CD14-positive monocyte (primary cell): Measurements from ENCODE around the gene ESF1. TPM values are rescaled to one million over a fixed set of nuclear protein-coding genes. Genes with fewer than 3 reads are reported as not detected.

Experiments used
- DNase-seq, 3 donors: peaks; one replicate each; pipeline ENCODE4 v3.0.0-alpha.2; 2011 to 2022
- H2AFZ ChIP-seq: 2 replicates; pipeline ENCODE4 v1.6.0; 2012; ENCODE audit warnings: mild to moderate bottlenecking, low read depth, low read length, inconsistent platforms; ENCODE audit not compliant: insufficient read depth, poor library complexity, severe bottlenecking
- H3K27ac ChIP-seq, 2 donors: 1 replicate in 1 of 2; 2 replicates in 1 of 2; pipeline ENCODE4 v1.5.1; 2012 to 2013; ENCODE audit warnings: low read length in 2 of 2, control low read depth in 1 of 2, inconsistent platforms in 1 of 2, low read depth in 1 of 2, mild to moderate bottlenecking in 1 of 2
- H3K27me3 ChIP-seq, 2 donors: one replicate each; pipeline versions ENCODE4 v1.6.0 to v1.6.1; 2011 to 2013; ENCODE audit warnings: low read length in 2 of 2; ENCODE audit not compliant: control insufficient read depth in 2 of 2, insufficient read depth in 2 of 2
- H3K36me3 ChIP-seq, 2 donors: replicated peaks in 1 of 2; 1 replicate in 1 of 2; 2 replicates in 1 of 2; pipeline versions ENCODE4 v1.5.1 to v1.6.1; 2012 to 2013; ENCODE audit warnings: low read length in 2 of 2, control low read depth in 1 of 2, inconsistent platforms in 1 of 2, mild to moderate bottlenecking in 1 of 2; ENCODE audit not compliant: insufficient read depth in 2 of 2, control insufficient read depth in 1 of 2
- H3K4me1 ChIP-seq, 2 donors: 1 replicate in 1 of 2; 2 replicates in 1 of 2; pipeline versions ENCODE4 v1.5.1 to v1.6.1; 2012 to 2013; ENCODE audit warnings: low read length in 2 of 2, control low read depth in 1 of 2, inconsistent platforms in 1 of 2, mild to moderate bottlenecking in 1 of 2, moderate library complexity in 1 of 2; ENCODE audit not compliant: insufficient read depth in 2 of 2, control insufficient read depth in 1 of 2
- H3K4me2 ChIP-seq: replicated peaks from 2 replicates; pipeline ENCODE3; 2012; ENCODE audit warnings: low read length, moderate library complexity, mild to moderate bottlenecking; ENCODE audit not compliant: poor library complexity, severe bottlenecking; ENCODE audit errors: extremely low read depth
- H3K4me3 ChIP-seq, 3 experiments: fragments of 200-600 bp in 1 of 3; sonication (generic) in 1 of 3; replicated peaks in 1 of 3; 1 replicate in 2 of 3; 2 replicates in 1 of 3; pipeline ENCODE4 v1.5.1; 2011 to 2013; ENCODE audit warnings: low read length in 3 of 3, mild to moderate bottlenecking in 3 of 3, control low read depth in 2 of 3, low read depth in 2 of 3, inconsistent platforms in 1 of 3, moderate library complexity in 1 of 3
- H3K79me2 ChIP-seq: 2 replicates; pipeline ENCODE4 v1.6.0; 2012; ENCODE audit warnings: mild to moderate bottlenecking, control low read depth, inconsistent platforms, low read length, moderate library complexity; ENCODE audit not compliant: insufficient read depth
- H3K9ac ChIP-seq: 2 replicates; pipeline ENCODE4 v1.6.0; 2017; ENCODE audit warnings: low read length, mild to moderate bottlenecking; ENCODE audit not compliant: insufficient read depth, poor library complexity, severe bottlenecking
- H3K9me3 ChIP-seq, 2 donors: replicated peaks in 1 of 2; 1 replicate in 1 of 2; 2 replicates in 1 of 2; pipeline versions ENCODE4 v1.5.1 to v1.6.1; 2012 to 2013; ENCODE audit warnings: low read length in 2 of 2, control low read depth in 1 of 2; ENCODE audit not compliant: control insufficient read depth in 1 of 2, insufficient read depth in 1 of 2
- H4K20me1 ChIP-seq: 2 replicates; pipeline ENCODE4 v1.6.0; 2012; ENCODE audit warnings: mild to moderate bottlenecking, low read length, control low read depth, moderate library complexity; ENCODE audit not compliant: insufficient read depth
- H3K27ac Mint-ChIP-seq, 7 donors: one replicate each; pipeline ENCODE4 v1.8.0; 2020; ENCODE audit warnings: mild to moderate bottlenecking in 7 of 7, mixed read lengths in 7 of 7, moderate library complexity in 6 of 7, inconsistent platforms in 2 of 7
- H3K27me3 Mint-ChIP-seq, 3 donors: one replicate each; pipeline ENCODE4 v1.8.0; 2021 to 2022; ENCODE audit warnings: low read depth in 3 of 3, mild to moderate bottlenecking in 3 of 3, mixed read lengths in 3 of 3, moderate library complexity in 3 of 3, inconsistent platforms in 1 of 3
- H3K36me3 Mint-ChIP-seq, 2 donors: one replicate each; pipeline ENCODE4 v1.8.0; 2020; ENCODE audit warnings: mixed read lengths in 2 of 2, inconsistent platforms in 1 of 2, mild to moderate bottlenecking in 1 of 2
- H3K4me1 Mint-ChIP-seq: one replicate; pipeline ENCODE4 v1.8.0; 2020; ENCODE audit warnings: mild to moderate bottlenecking, mixed read lengths
- H3K4me3 Mint-ChIP-seq, 2 donors: one replicate each; pipeline ENCODE4 v1.8.0; 2020; ENCODE audit warnings: mild to moderate bottlenecking in 2 of 2, mixed read lengths in 2 of 2, moderate library complexity in 1 of 2
- H3K9me3 Mint-ChIP-seq, 7 donors: one replicate each; pipeline ENCODE4 v1.8.0; 2020 to 2022; ENCODE audit warnings: mixed read lengths in 7 of 7, mild to moderate bottlenecking in 6 of 7, moderate library complexity in 6 of 7, inconsistent platforms in 2 of 7
- CTCF ChIP-seq: fragments of 200-600 bp; IDR thresholded peaks from one replicate; pipeline ENCODE4 v1.8.0; 2022; ENCODE audit warnings: antibody characterized with exemption, mild to moderate bottlenecking
- WGBS: methylation state at CpG from one replicate; pipeline ENCODE4 v1.1.5; 2013; ENCODE audit warnings: missing lambda C conversion rate; ENCODE audit not compliant: insufficient coverage; 5-methylcytosine and 5-hydroxymethylcytosine counted together
- intact Hi-C, 2 donors: fragments of 100-400 bp; cut with micrococcal nuclease; formaldehyde crosslinking; loops; one replicate each; pipeline versions ENCODE4 v1.15.0 to v1.15.1; 2023
- polyA plus RNA-seq, 3 donors: library from polyadenylated mRNA; depleted of rRNA in 1 of 3; unstranded in 2 of 3; stranded (reverse) in 1 of 3; fragments of 300-500 nt in 2 of 3; fragments of >200 nt in 1 of 3; fragmentation: Illumina TruSeq in 2 of 3; gene quantifications; 1 replicate in 2 of 3; 2 replicates in 1 of 3; pipeline ENCODE4 v1.2.3, GENCODE V29; 2012 to 2021

The ESF1 gene
- polyA plus RNA-seq, 3 donors = 0.73 to 2.3 (median 1.7) TPM

GRCh38 chr20:13791540-13792459 is 7.1 kb upstream of the ESF1 start:
- H3K4me2 ChIP-seq = no peak overlapping the region
- Mint-ChIP-seq H3K27ac (no peak overlapping the region), H3K36me3 (peaks cover 71 to 74% of the 10 kb centered on the region in 2 donors), H3K4me1 (peaks cover 6% of the 10 kb centered on the region), H3K27me3 (peaks cover 0 to 1% (median 0%) of the 10 kb centered on the region in 3 donors), H3K4me3 (no peak overlapping the region), H3K9me3 (peaks cover 0 to 3% (median 0%) of the 10 kb centered on the region in 7 donors)
- H4K20me1 ChIP-seq = no peaks in the 10 kb centered on the region
- H3K9me3 ChIP-seq = no peaks in the 10 kb centered on the region
- H3K79me2 ChIP-seq = peaks cover 3% of the 10 kb centered on the region
- no peak overlapping the region for H3K4me3 ChIP-seq
- no peak overlapping the region for H2AFZ ChIP-seq
- no peak for DNase-seq
- intact Hi-C loops = no loop called here
- TF ChIP-seq CTCF = no peak
- no CpG with 5 or more reads among the region's 2 CpGs for WGBS
- H3K27ac ChIP-seq = no peak overlapping the region
- H3K27me3 ChIP-seq = no peaks in the 10 kb centered on the region
- H3K4me1 ChIP-seq = peaks cover under 1 to 4% of the 10 kb centered on the region in 2 donors
- H3K36me3 ChIP-seq = peaks cover 73 to 97% of the 10 kb centered on the region in 2 donors
- H3K9ac ChIP-seq = no peak overlapping the region

- Mint-ChIP-seq H3K9me3 (peaks cover 0 to 3% (median 0%) of the 10 kb centered on the region in 7 donors), H3K36me3 (peaks cover 61 to 63% of the 10 kb centered on the region in 2 donors), H3K27ac (no peak overlapping the region), H3K4me3 (no peak overlapping the region), H3K27me3 (peaks cover 0 to 1% (median 0%) of the 10 kb centered on the region in 3 donors), H3K4me1 (peaks cover 17% of the 10 kb centered on the region)
- Histone ChIP-seq H3K4me3 (no peak overlapping the region), H3K27ac (no peak overlapping the region), H3K27me3 (no peaks in the 10 kb centered on the region), H3K9me3 (no peaks in the 10 kb centered on the region), H3K36me3 (peaks cover 64 to 86% of the 10 kb centered on the region in 2 donors), H3K79me2 (peaks cover 14% of the 10 kb centered on the region), H3K4me2 (no peak overlapping the region), H2AFZ (no peak overlapping the region), H3K4me1 (peaks cover 11 to 15% of the 10 kb centered on the region in 2 donors), H4K20me1 (no peaks in the 10 kb centered on the region), H3K9ac (no peak overlapping the region)
- intact Hi-C loops = no loop called here
- no peak for DNase-seq
- no peak for TF ChIP-seq CTCF
- no CpG with 5 or more reads among the region's 2 CpGs for WGBS
These were observed 6.0 kb upstream of the ESF1 start for GRCh38 chr20:13790708-13791107.
